ENCODE data around the gene CCNY.

The CCNY gene

GRCh38 chr10:35432781-35433338, 96.6 kb downstream of the CCNY start:
- Histone ChIP-seq H4K8ac (ENCODE audit: low read length) (no peak overlapping the region), H3K9ac (ENCODE audit: low read length) (no peak overlapping the region), H3K4me2 (ENCODE audit: low read length, poor library complexity, severe bottlenecking) (no peak overlapping the region), H3K18ac (ENCODE audit: low read depth in 1 of 2, low read length in 2 of 2) (no peak overlapping the region), H3K23ac (ENCODE audit: low read length in 2 of 2) (no peak overlapping the region), H3K4me3 (ENCODE audit: insufficient read depth in 1 of 2, low read depth in 1 of 2, low read length in 2 of 2) (no peak overlapping the region), H3K36me3 (ENCODE audit: control insufficient read depth in 1 of 2, insufficient read depth in 2 of 2, low read depth in 1 of 2, low read length in 2 of 2) (no peaks in the 10 kb centered on the region), H3K27ac (ENCODE audit: low read length, poor library complexity, severe bottlenecking) (no peak overlapping the region), H3K27me3 (ENCODE audit: control insufficient read depth in 1 of 2, insufficient read depth in 1 of 2, low read length in 2 of 2) (no peaks in the 10 kb centered on the region), H2BK120ac (ENCODE audit: low read depth, low read length) (no peak overlapping the region), H4K91ac (ENCODE audit: low read length) (no peak overlapping the region), H3K14ac (ENCODE audit: low read length in 2 of 2) (no peak overlapping the region), H3K9me3 (ENCODE audit: control insufficient read depth, low read length) (no peaks in the 10 kb centered on the region), H2AK5ac (ENCODE audit: low read length, severe bottlenecking) (no peak overlapping the region), H3K79me1 (replicated peaks; ENCODE audit: low read length, poor library complexity, severe bottlenecking) (peaks cover 19% of the 10 kb centered on the region), H2AFZ (ENCODE audit: low read depth, low read length) (no peak overlapping the region), H3K4ac (ENCODE audit: low read depth in 1 of 2, low read length in 2 of 2) (no peak overlapping the region), H2BK5ac (ENCODE audit: low read depth, low read length, poor library complexity, severe bottlenecking) (no peak overlapping the region), H2BK12ac (ENCODE audit: low read length in 2 of 2) (no peak overlapping the region), H3K4me1 (ENCODE audit: control insufficient read depth, insufficient read depth, low read depth, low read length) (peaks cover 7% of the 10 kb centered on the region), H2BK15ac (ENCODE audit: low read depth, poor library complexity, severe bottlenecking) (no peak overlapping the region)
- no peak for DNase-seq
- WGBS = 93% methylated on average over 2 of the region's 3 CpGs

- Histone ChIP-seq H4K8ac (ENCODE audit: low read length) (no peak overlapping the region), H3K79me1 (replicated peaks; ENCODE audit: low read length, poor library complexity, severe bottlenecking) (peaks cover 14% of the 10 kb centered on the region), H3K4ac (ENCODE audit: low read depth in 1 of 2, low read length in 2 of 2) (no peak overlapping the region), H2BK120ac (ENCODE audit: low read depth, low read length) (no peak overlapping the region), H3K9me3 (ENCODE audit: control insufficient read depth, low read length) (no peaks in the 10 kb centered on the region), H3K18ac (ENCODE audit: low read depth in 1 of 2, low read length in 2 of 2) (no peak overlapping the region), H3K27me3 (ENCODE audit: control insufficient read depth in 1 of 2, insufficient read depth in 1 of 2, low read length in 2 of 2) (no peaks in the 10 kb centered on the region), H3K36me3 (ENCODE audit: control insufficient read depth in 1 of 2, insufficient read depth in 2 of 2, low read depth in 1 of 2, low read length in 2 of 2) (no peaks in the 10 kb centered on the region), H2BK12ac (ENCODE audit: low read length in 2 of 2) (no peak overlapping the region), H2BK15ac (ENCODE audit: low read depth, poor library complexity, severe bottlenecking) (no peak overlapping the region), H3K4me2 (ENCODE audit: low read length, poor library complexity, severe bottlenecking) (no peak overlapping the region), H3K4me3 (ENCODE audit: insufficient read depth in 1 of 2, low read depth in 1 of 2, low read length in 2 of 2) (no peak overlapping the region), H2BK5ac (ENCODE audit: low read depth, low read length, poor library complexity, severe bottlenecking) (no peak overlapping the region), H3K23ac (ENCODE audit: low read length in 2 of 2) (no peak overlapping the region), H2AFZ (ENCODE audit: low read depth, low read length) (no peak overlapping the region), H2AK5ac (ENCODE audit: low read length, severe bottlenecking) (no peak overlapping the region), H3K27ac (ENCODE audit: low read length, poor library complexity, severe bottlenecking) (peak overlapping the region; percentile 42), H3K14ac (ENCODE audit: low read length in 2 of 2) (no peak overlapping the region), H3K4me1 (ENCODE audit: control insufficient read depth, insufficient read depth, low read depth, low read length) (peaks cover 6% of the 10 kb centered on the region), H4K91ac (ENCODE audit: low read length) (no peak overlapping the region), H3K9ac (ENCODE audit: low read length) (no peak overlapping the region)
- WGBS = 55% methylated on average over 4 of the region's 7 CpGs
- peak; percentile 60 for DNase-seq
These were observed 97.6 kb downstream of the CCNY start for GRCh38 chr10:35433851-35434426.

GRCh38 chr10:35434533-35434932, 98.2 kb downstream of the CCNY start:
- no peak overlapping the region for H3K18ac ChIP-seq (ENCODE audit: low read depth in 1 of 2, low read length in 2 of 2)
- H3K23ac ChIP-seq (ENCODE audit: low read length in 2 of 2) = no peak overlapping the region
- H2BK15ac ChIP-seq (ENCODE audit: low read depth, poor library complexity, severe bottlenecking) = no peak overlapping the region
- H3K27ac ChIP-seq (ENCODE audit: low read length, poor library complexity, severe bottlenecking) = no peak overlapping the region
- peaks cover 14% of the 10 kb centered on the region for H3K79me1 ChIP-seq (replicated peaks; ENCODE audit: low read length, poor library complexity, severe bottlenecking)
- H3K9me3 ChIP-seq (ENCODE audit: control insufficient read depth, low read length) = peaks cover 3% of the 10 kb centered on the region
- no peak overlapping the region for H2BK120ac ChIP-seq (ENCODE audit: low read depth, low read length)
- H2BK5ac ChIP-seq (ENCODE audit: low read depth, low read length, poor library complexity, severe bottlenecking) = no peak overlapping the region
- H3K4ac ChIP-seq (ENCODE audit: low read depth in 1 of 2, low read length in 2 of 2) = no peak overlapping the region
- H3K9ac ChIP-seq (ENCODE audit: low read length) = no peak overlapping the region
- no peaks in the 10 kb centered on the region for H3K27me3 ChIP-seq (ENCODE audit: control insufficient read depth in 1 of 2, insufficient read depth in 1 of 2, low read length in 2 of 2)
- H3K4me1 ChIP-seq (ENCODE audit: control insufficient read depth, insufficient read depth, low read depth, low read length) = peaks cover 6% of the 10 kb centered on the region
- no peak overlapping the region for H3K4me2 ChIP-seq (ENCODE audit: low read length, poor library complexity, severe bottlenecking)
- peak overlapping the region in 1 of 2 experiments; percentile 11 for H2BK12ac ChIP-seq (ENCODE audit: low read length in 2 of 2)
- no peak overlapping the region for H4K91ac ChIP-seq (ENCODE audit: low read length)
- DNase-seq = no peak
- H2AK5ac ChIP-seq (ENCODE audit: low read length, severe bottlenecking) = peak overlapping the region; percentile 3
- no peak overlapping the region for H3K4me3 ChIP-seq (ENCODE audit: insufficient read depth in 1 of 2, low read depth in 1 of 2, low read length in 2 of 2)
- H2AFZ ChIP-seq (ENCODE audit: low read depth, low read length) = no peak overlapping the region
- 88% methylated on average over 1 of the region's 1 CpG for WGBS
- H3K14ac ChIP-seq (ENCODE audit: low read length in 2 of 2) = no peak overlapping the region
- H3K36me3 ChIP-seq (ENCODE audit: control insufficient read depth in 1 of 2, insufficient read depth in 2 of 2, low read depth in 1 of 2, low read length in 2 of 2) = no peaks in the 10 kb centered on the region
- no peak overlapping the region for H4K8ac ChIP-seq (ENCODE audit: low read length)

GRCh38 chr10:35435824-35436223, 99.5 kb downstream of the CCNY start:
- H3K9ac ChIP-seq (ENCODE audit: low read length) = no peak overlapping the region
- H3K27ac ChIP-seq (ENCODE audit: low read length, poor library complexity, severe bottlenecking) = no peak overlapping the region
- peak overlapping the region; percentile 37 for H4K91ac ChIP-seq (ENCODE audit: low read length)
- peaks cover 5% of the 10 kb centered on the region for H3K9me3 ChIP-seq (ENCODE audit: control insufficient read depth, low read length)
- H3K27me3 ChIP-seq (ENCODE audit: control insufficient read depth in 1 of 2, insufficient read depth in 1 of 2, low read length in 2 of 2) = no peaks in the 10 kb centered on the region
- no peak overlapping the region for H3K4me2 ChIP-seq (ENCODE audit: low read length, poor library complexity, severe bottlenecking)
- no peak overlapping the region for H3K4ac ChIP-seq (ENCODE audit: low read depth in 1 of 2, low read length in 2 of 2)
- no peak overlapping the region for H3K18ac ChIP-seq (ENCODE audit: low read depth in 1 of 2, low read length in 2 of 2)
- no peak overlapping the region for H2AFZ ChIP-seq (ENCODE audit: low read depth, low read length)
- no peak overlapping the region for H2BK5ac ChIP-seq (ENCODE audit: low read depth, low read length, poor library complexity, severe bottlenecking)
- no peak for DNase-seq
- H3K23ac ChIP-seq (ENCODE audit: low read length in 2 of 2) = no peak overlapping the region
- H3K4me1 ChIP-seq (ENCODE audit: control insufficient read depth, insufficient read depth, low read depth, low read length) = peaks cover 6% of the 10 kb centered on the region
- H3K4me3 ChIP-seq (ENCODE audit: insufficient read depth in 1 of 2, low read depth in 1 of 2, low read length in 2 of 2) = no peak overlapping the region
- no peak overlapping the region for H2AK5ac ChIP-seq (ENCODE audit: low read length, severe bottlenecking)
- no peak overlapping the region for H4K8ac ChIP-seq (ENCODE audit: low read length)
- no peak overlapping the region for H2BK15ac ChIP-seq (ENCODE audit: low read depth, poor library complexity, severe bottlenecking)
- H2BK12ac ChIP-seq (ENCODE audit: low read length in 2 of 2) = no peak overlapping the region
- H3K14ac ChIP-seq (ENCODE audit: low read length in 2 of 2) = no peak overlapping the region
- H2BK120ac ChIP-seq (ENCODE audit: low read depth, low read length) = no peak overlapping the region
- H3K36me3 ChIP-seq (ENCODE audit: control insufficient read depth in 1 of 2, insufficient read depth in 2 of 2, low read depth in 1 of 2, low read length in 2 of 2) = no peaks in the 10 kb centered on the region
- WGBS = 98% methylated on average over 4 of the region's 4 CpGs
- peaks cover 23% of the 10 kb centered on the region for H3K79me1 ChIP-seq (replicated peaks; ENCODE audit: low read length, poor library complexity, severe bottlenecking)
